MV-4-11 (cell line): ENCODE measurements around the gene KIF27.
"Not testable (repeated sequence)": the region's sequence is repeated elsewhere in the genome, so short reads cannot be mapped to it uniquely, and the experiment has no call there.

ENCODE experiments used
- DNase-seq: peaks from one replicate; lab custom pipeline; 2025; lab: John Stamatoyannopoulos, UW

The KIF27 gene

DNA sequence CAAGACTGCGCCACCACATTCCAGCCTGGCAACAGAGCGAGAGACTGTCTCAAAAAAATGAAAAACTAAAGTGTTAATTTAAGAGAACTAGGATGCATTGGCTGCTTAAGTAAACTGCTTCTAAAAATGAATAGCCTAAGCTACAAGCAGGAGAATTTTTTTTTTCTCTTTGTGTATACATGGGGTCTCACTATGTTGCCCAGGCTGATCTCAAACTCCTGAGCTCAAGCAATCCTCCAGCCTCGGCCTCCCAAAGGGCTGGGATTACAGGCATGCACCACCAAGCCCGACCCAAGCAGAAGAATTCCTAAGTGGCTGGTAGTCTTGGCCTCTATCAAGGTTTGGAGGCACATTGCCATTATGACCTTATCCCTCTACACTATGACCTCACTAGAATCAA lies 106.1 kb downstream of the KIF27 start:
- DNase-seq = not testable (repeated sequence)

DNA sequence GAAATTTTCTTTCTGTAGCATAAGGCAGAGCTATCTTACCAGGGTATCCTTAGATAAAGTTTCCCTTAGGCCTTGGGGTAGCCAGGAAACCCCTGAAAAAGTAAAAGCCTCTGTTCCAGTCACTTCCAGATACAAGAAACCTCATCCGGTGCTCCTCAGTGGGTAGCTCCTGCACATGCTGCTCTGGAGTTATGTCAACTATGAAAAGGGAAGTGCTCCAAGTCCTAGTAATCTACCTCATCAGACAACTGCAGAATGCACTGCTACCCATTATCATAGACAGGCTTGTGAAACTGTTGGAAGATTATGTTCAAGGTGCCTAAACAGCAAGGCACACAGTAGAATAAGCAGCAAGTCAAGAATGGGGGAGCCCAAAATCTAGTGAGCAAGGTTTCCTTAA lies 112.0 kb downstream of the KIF27 start:
- peak; percentile 58 for DNase-seq

DNA sequence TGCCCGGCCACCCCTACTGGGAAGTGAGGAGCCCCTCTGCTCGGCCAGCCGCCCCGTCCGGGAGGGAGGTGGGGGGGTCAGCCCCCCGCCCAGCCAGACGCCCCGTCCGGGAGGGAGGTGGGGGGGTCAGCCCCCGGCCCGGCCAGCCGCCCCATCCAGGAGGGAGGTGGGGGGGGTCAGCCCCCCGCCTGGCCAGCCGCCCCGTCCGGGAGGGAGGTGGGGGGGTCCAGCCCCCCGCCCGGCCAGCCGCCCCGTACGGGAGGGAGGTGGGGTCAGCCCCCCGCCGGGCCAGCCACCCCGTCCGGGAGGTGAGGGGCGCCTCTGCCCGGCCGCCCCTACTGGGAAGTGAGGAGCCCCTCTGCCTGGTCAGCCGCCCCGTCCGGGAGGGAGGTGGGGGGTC lies 116.8 kb downstream of the KIF27 start:
- not testable (repeated sequence) for DNase-seq

DNA sequence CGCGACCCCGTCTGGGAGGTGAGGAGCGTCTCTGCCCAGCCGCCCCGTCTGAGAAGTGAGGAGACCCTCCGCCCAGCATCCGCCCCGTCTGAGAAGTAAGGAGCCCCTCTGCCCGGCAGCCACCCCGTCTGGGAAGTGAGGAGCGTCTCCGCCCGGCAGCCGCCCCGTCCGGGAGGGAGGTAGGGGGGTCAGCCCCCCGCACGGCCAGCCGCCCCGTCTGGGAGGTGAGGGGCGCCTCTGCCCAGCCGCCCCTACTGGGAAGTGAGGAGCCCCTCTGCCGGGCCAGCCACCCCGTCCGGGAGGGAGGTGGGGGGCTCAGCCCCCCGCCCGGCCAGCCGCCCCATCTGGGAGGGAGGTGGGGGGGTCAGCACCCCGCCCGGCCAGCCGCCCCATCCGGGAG lies 117.3 kb downstream of the KIF27 start:
- DNase-seq = not testable (repeated sequence)

DNA sequence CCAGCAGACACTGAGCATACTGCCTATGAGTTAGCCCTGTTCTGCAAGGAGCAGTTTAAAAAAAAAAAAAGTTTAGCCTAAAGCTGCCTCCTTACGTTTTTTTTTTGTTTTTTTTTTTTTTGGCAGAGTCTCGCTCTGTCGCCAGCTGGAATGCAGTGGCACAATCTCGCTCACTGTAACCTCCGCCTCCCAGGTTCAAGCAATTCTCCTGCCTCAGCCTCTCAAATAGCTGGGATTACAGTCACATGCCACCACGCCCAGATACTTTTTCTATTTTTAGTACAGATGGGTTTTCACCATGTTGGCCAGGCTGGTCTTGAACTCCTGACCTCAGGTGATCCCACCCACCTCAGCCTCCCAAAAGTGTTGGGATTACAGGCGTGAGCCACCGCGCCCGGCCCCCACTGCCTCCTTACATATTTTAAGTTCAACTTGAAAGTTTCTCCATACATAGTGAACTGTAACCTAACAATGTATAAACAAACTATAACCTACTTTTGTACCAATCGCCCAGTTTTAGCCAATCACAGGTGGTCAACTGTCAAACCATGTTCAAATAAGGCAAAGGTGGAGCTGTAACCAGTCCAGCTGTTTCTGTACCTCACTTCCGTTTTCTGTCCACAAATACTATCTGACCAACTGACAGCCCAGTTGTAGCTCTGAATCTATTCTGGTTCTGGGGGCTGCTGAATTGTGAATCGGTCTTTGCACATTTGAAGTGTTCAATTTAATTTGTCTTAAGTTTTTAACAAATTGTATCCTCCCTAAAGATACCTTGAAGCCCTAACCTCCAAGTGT lies 120.8 kb downstream of the KIF27 start:
- no peak for DNase-seq

DNA sequence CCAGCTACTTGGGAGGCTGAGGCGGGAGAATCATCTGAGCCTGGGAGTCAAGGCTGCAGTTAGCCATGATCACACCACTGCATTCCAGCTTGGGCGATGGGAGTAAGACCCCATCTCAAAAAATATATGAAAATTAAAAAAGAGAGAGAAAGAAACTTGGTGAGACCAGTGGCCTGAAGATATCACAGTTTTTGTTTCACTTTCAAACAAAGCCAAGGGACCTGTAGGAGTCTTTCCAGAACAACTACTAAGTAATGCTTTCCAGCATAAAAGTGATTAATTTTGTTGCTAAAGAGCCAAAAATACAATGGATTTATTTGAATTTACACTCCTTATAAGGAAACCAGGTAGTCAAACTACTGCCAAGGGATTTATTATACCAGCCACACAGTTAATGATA lies 127.2 kb downstream of the KIF27 start:
- DNase-seq = no peak

DNA sequence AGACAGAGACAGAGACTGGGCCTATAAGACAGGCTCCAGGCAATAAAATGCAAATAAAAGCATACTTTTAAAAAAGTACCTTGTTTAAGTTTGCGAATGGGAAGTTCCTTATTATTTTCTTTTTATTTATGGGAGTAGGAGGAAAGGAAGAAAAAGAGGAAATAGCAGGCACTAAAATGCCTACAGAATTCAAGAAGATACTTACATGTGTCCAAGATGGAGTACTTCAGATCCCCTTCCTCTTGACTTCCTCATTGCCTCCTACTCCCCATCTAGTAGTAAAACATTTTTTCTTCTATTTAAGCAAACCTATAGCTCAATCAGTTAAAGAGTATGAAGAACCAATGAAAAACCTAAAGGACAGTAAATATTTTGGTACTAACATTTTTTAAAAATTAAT lies 128.5 kb downstream of the KIF27 start:
- DNase-seq = peak; percentile 24
